Loucy (cell line): Measurements from ENCODE around the gene DNAJC8.

Experiments used
- H2AFZ ChIP-seq: fragments of 200-600 bp; sonication (generic); 2 replicates; pipeline ENCODE4 v1.6.0; 2016; ENCODE audit warnings: antibody characterized with exemption, mild to moderate bottlenecking, low read length, moderate library complexity
- H3F3A ChIP-seq: fragments of 200-600 bp; 2 replicates; pipeline ENCODE4 v1.6.0; 2016; ENCODE audit warnings: antibody characterized with exemption, low read depth, mild to moderate bottlenecking
- H3K27me3 ChIP-seq: fragments of 200-600 bp; sonication (generic); 2 replicates; pipeline ENCODE4 v1.6.1; 2014; ENCODE audit warnings: low read length, mild to moderate bottlenecking; ENCODE audit not compliant: insufficient read depth, poor library complexity, severe bottlenecking
- H3K36me3 ChIP-seq: fragments of 200-600 bp; sonication (generic); 2 replicates; pipeline ENCODE4 v1.6.1; 2016; ENCODE audit warnings: low read length; ENCODE audit not compliant: insufficient read depth
- H3K4me1 ChIP-seq: fragments of 200-600 bp; sonication (generic); 2 replicates; pipeline ENCODE4 v1.5.1; 2014; ENCODE audit warnings: low read length, mild to moderate bottlenecking; ENCODE audit not compliant: insufficient read depth, poor library complexity, severe bottlenecking
- H3K4me2 ChIP-seq: fragments of 200-600 bp; sonication (generic); 2 replicates; pipeline ENCODE4 v1.6.0; 2014; ENCODE audit warnings: antibody characterized with exemption, low read length, low read depth, mild to moderate bottlenecking; ENCODE audit not compliant: poor library complexity, severe bottlenecking
- H3K4me3 ChIP-seq: fragments of 200-600 bp; sonication (generic); 2 replicates; pipeline ENCODE4 v1.5.1; 2014; ENCODE audit warnings: low read length, mild to moderate bottlenecking, mixed read lengths; ENCODE audit not compliant: poor library complexity, severe bottlenecking
- H3K79me2 ChIP-seq: fragments of 200-600 bp; sonication (generic); 2 replicates; pipeline ENCODE4 v1.6.1; 2014; ENCODE audit warnings: low read length; ENCODE audit not compliant: insufficient read depth
- H3K9ac ChIP-seq: fragments of 200-600 bp; sonication (generic); 2 replicates; pipeline ENCODE4 v1.6.0; 2014; ENCODE audit warnings: mild to moderate bottlenecking, low read depth, low read length, moderate library complexity; ENCODE audit not compliant: poor library complexity, severe bottlenecking
- H3K9me2 ChIP-seq: fragments of 200-600 bp; sonication (generic); replicated peaks from 2 replicates; pipeline ENCODE4 v1.6.1; 2016; ENCODE audit warnings: low read depth, low read length, mixed read lengths
- H3K9me3 ChIP-seq: fragments of 200-600 bp; sonication (generic); 2 replicates; pipeline ENCODE4 v1.6.1; 2014; ENCODE audit warnings: mild to moderate bottlenecking, antibody characterized with exemption, low read length, low read depth; ENCODE audit not compliant: insufficient read depth
- H4K20me1 ChIP-seq: fragments of 200-600 bp; sonication (generic); 2 replicates; pipeline ENCODE4 v1.6.0; 2014; ENCODE audit warnings: antibody characterized with exemption, low read length, mild to moderate bottlenecking; ENCODE audit not compliant: insufficient read depth, poor library complexity, severe bottlenecking
- CTCF ChIP-seq: fragments of 200-600 bp; sonication (generic); conservative IDR thresholded peaks from 2 replicates; pipeline ENCODE4 v1.5.1; 2014; ENCODE audit warnings: mild to moderate bottlenecking, antibody characterized with exemption, low read length
- EZH2phosphoT487 ChIP-seq: fragments of 200-600 bp; IDR thresholded peaks from 2 replicates; pipeline ENCODE4 v1.6.1; 2018; ENCODE audit warnings: antibody characterized with exemption, mild to moderate bottlenecking, moderate library complexity, borderline replicate concordance

DNAJC8 gene

GRCh38 chr1:28175955-28176485, 56.8 kb downstream of the DNAJC8 start:
- H3K27me3 ChIP-seq = no peaks in the 10 kb centered on the region
- no peak for TF ChIP-seq EZH2phosphoT487
- no peak for TF ChIP-seq CTCF
- H3K36me3 ChIP-seq = no peaks in the 10 kb centered on the region
- no peaks in the 10 kb centered on the region for H3K9me2 ChIP-seq
- H3K4me3 ChIP-seq = no peak overlapping the region
- 0 out of 2 replicates have a peak, but pooled peaks cover 4% of the 10 kb centered on the region for H3F3A ChIP-seq
- peak overlapping the region; percentile 13 for H3K4me2 ChIP-seq
- no peaks in the 10 kb centered on the region for H4K20me1 ChIP-seq
- H2AFZ ChIP-seq = no peak overlapping the region
- H3K9me3 ChIP-seq = no peaks in the 10 kb centered on the region
- no peaks in the 10 kb centered on the region for H3K79me2 ChIP-seq
- no peak overlapping the region for H3K9ac ChIP-seq
- H3K4me1 ChIP-seq = peaks cover 39% of the 10 kb centered on the region

- TF ChIP-seq CTCF (no peak), EZH2phosphoT487 (no peak)
- no peak overlapping the region for H3K4me2 ChIP-seq
- no peaks in the 10 kb centered on the region for H3K36me3 ChIP-seq
- 0 out of 2 replicates have a peak, but pooled peaks cover 4% of the 10 kb centered on the region for H3F3A ChIP-seq
- no peaks in the 10 kb centered on the region for H3K9me3 ChIP-seq
- no peak overlapping the region for H2AFZ ChIP-seq
- no peaks in the 10 kb centered on the region for H3K9me2 ChIP-seq
- no peaks in the 10 kb centered on the region for H3K27me3 ChIP-seq
- no peak overlapping the region for H3K4me3 ChIP-seq
- H3K9ac ChIP-seq = no peak overlapping the region
- peaks cover 40% of the 10 kb centered on the region for H3K4me1 ChIP-seq
- H4K20me1 ChIP-seq = no peaks in the 10 kb centered on the region
- H3K79me2 ChIP-seq = no peaks in the 10 kb centered on the region
These were observed 58.9 kb downstream of the DNAJC8 start for GRCh38 chr1:28173980-28174297.

GRCh38 chr1:28173151-28173979, 59.5 kb downstream of the DNAJC8 start:
- peak overlapping the region; percentile 39 for H3K4me2 ChIP-seq
- no peak overlapping the region for H3K9ac ChIP-seq

More at GRCh38 chr1:28173151-28173979, 59.5 kb downstream of the DNAJC8 start:
- Histone ChIP-seq H3K27me3 (no peaks in the 10 kb centered on the region), H3K4me3 (peak overlapping the region; percentile 3), H3K79me2 (no peaks in the 10 kb centered on the region), H3F3A (0 out of 2 replicates have a peak, but pooled peaks cover 4% of the 10 kb centered on the region), H2AFZ (no peak overlapping the region), H4K20me1 (no peaks in the 10 kb centered on the region), H3K4me1 (peaks cover 43% of the 10 kb centered on the region), H3K9me3 (no peaks in the 10 kb centered on the region), H3K36me3 (no peaks in the 10 kb centered on the region), H3K9me2 (no peaks in the 10 kb centered on the region)
- TF ChIP-seq CTCF (no peak), EZH2phosphoT487 (no peak)
